B cell (primary cell): ENCODE results near the gene COL5A2.

Source experiments
- CTCF ChIP-seq: fragments of 200-600 bp; IDR thresholded peaks from one replicate; pipeline ENCODE4 v1.8.0; 2022; ENCODE audit warnings: antibody characterized with exemption, mild to moderate bottlenecking
- EZH2 ChIP-seq: IDR thresholded peaks from 2 replicates; pipeline ENCODE4 v1.6.1; 2012; ENCODE audit warnings: borderline replicate concordance, low read depth, mild to moderate bottlenecking, moderate library complexity, low read length; ENCODE audit not compliant: insufficient read depth, poor library complexity, severe bottlenecking

GRCh38 chr2:189175869-189176433 is 3.6 kb downstream of the COL5A2 start:
- TF ChIP-seq CTCF (no peak), EZH2 (no peak)
